ENCODE measurements around the gene EOMES.

The EOMES gene

DNA sequence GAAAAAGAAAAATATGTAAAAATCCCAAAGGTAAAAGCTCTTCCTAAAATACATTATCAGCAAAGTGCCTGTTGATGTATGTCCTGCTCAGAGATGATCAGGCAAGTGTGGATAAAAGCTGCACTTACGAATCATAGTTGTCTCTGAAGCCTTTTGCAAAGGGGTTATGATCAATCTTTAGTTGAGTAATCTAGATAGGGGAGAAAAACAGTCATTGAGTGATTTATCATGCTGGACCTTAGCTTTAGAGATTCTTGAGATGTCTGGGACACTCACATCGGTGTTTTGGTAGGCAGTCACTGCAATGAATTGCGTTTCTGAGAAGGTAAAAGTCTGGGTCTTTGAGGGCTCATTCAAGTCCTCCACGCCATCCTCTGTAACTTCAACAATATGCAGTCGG, 3.7 kb downstream of the EOMES start:
- H3K36me3 Mint-ChIP-seq (ENCODE audit: low read depth): no peaks in the 10 kb centered on the region
- peaks cover 100% of the 10 kb centered on the region for H3K27me3 Mint-ChIP-seq (ENCODE audit: low read depth)
- H3K4me1 Mint-ChIP-seq: peaks cover 29% of the 10 kb centered on the region
- TF ChIP-seq, protein P1, sequence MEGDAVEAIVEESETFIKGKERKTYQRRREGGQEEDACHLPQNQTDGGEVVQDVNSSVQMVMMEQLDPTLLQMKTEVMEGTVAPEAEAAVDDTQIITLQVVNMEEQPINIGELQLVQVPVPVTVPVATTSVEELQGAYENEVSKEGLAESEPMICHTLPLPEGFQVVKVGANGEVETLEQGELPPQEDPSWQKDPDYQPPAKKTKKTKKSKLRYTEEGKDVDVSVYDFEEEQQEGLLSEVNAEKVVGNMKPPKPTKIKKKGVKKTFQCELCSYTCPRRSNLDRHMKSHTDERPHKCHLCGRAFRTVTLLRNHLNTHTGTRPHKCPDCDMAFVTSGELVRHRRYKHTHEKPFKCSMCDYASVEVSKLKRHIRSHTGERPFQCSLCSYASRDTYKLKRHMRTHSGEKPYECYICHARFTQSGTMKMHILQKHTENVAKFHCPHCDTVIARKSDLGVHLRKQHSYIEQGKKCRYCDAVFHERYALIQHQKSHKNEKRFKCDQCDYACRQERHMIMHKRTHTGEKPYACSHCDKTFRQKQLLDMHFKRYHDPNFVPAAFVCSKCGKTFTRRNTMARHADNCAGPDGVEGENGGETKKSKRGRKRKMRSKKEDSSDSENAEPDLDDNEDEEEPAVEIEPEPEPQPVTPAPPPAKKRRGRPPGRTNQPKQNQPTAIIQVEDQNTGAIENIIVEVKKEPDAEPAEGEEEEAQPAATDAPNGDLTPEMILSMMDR (IDR thresholded peaks at IDR 0.05; ENCODE audit: unreplicated experiment in 3 of 3): no peak
- H3K27ac Mint-ChIP-seq: no peak overlapping the region
- H3K4me3 Mint-ChIP-seq: no peak overlapping the region
- H3K9me3 Mint-ChIP-seq: peaks cover 6% of the 10 kb centered on the region

DNA sequence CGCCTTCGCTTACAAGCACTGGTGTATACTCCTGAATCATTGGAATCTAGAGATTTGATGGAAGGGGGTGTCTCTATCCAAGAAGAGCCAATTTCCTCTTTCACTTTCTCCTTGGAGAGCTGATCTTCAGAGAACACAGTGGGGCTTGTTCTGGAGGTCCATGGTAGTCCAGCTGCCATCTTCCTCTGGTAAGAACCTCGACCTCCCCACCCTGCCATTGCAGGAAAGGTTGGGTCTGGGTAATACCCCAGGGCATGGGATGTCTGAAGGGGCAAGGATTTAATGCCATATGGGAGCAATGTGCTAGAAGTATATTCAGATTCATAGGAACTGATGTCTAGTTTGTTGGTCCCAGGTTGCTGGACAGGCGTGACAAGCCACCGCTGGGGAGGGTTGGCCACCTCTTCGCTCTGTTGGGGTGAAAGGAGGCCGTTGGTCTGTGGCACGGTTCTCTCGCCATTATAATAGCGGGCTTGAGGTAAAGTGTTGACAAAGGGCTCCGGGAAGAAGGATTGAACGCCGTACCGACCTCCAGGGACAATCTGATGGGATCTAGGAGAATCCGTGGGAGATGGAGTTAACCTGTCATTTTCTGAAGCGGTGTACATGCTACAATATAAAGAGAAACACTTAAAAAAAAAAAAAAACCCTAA, 4.8 kb downstream of the EOMES start:
- H3K27ac Mint-ChIP-seq: no peak overlapping the region
- H3K27me3 Mint-ChIP-seq (ENCODE audit: low read depth): peaks cover 100% of the 10 kb centered on the region
- TF ChIP-seq, protein P1 (IDR thresholded peaks at IDR 0.05; ENCODE audit: unreplicated experiment in 3 of 3): no peak
- peaks cover 6% of the 10 kb centered on the region for H3K9me3 Mint-ChIP-seq
- no peak overlapping the region for H3K4me3 Mint-ChIP-seq
- no peaks in the 10 kb centered on the region for H3K36me3 Mint-ChIP-seq (ENCODE audit: low read depth)
- H3K4me1 Mint-ChIP-seq: peaks cover 27% of the 10 kb centered on the region

DNA sequence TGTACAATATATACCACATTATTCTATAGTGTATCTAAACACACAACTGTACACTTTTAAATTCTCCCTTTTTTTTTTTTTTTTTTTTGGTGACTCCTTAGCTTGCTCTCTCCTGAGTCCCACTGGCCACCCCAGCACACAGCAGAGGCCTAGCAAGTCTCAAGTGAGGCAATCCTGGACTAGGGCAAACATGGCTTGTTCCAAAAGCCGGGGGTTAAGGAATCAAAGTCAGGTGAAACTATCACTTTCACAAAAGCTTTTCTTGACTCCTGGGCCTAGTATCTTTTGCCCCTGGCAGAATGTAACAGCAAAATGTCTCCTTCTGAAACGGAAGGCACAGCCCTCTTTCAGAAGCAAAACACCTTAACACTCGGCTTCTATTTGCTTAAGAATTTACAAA, 5.8 kb downstream of the EOMES start:
- TF ChIP-seq, protein P1 (IDR thresholded peaks at IDR 0.05; ENCODE audit: unreplicated experiment in 3 of 3): no peak
- Mint-ChIP-seq H3K27ac (no peak overlapping the region), H3K27me3 (ENCODE audit: low read depth) (peaks cover 99% of the 10 kb centered on the region), H3K36me3 (ENCODE audit: low read depth) (no peaks in the 10 kb centered on the region), H3K4me3 (peak overlapping the region in 1 of 3 experiments; percentile 14), H3K9me3 (peaks cover 6% of the 10 kb centered on the region), H3K4me1 (peaks cover 30% of the 10 kb centered on the region)

DNA sequence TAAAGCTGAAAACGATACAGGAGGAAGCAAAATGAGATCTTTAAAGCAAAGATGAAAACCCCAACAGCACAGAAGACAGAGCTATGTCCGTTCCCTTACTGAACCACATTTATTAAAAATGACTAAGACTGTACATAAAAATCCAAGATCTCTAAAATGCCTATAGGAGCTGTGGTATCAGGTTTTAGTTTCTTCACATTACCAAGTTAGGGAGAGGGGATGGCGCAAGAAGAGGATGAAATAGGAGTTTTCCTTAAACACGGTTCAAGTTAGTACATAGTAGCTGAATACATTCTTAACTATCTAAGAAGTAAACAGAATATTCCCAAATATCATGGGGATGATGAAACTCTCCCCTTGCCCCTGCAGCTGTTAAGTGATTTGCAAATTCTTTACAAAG, 6.3 kb downstream of the EOMES start:
- Mint-ChIP-seq H3K4me1 (peaks cover 30% of the 10 kb centered on the region), H3K27ac (no peak overlapping the region), H3K9me3 (peaks cover 6% of the 10 kb centered on the region), H3K27me3 (ENCODE audit: low read depth) (peaks cover 99% of the 10 kb centered on the region), H3K4me3 (peak overlapping the region in 2 of 3 experiments; percentile 14 to 32), H3K36me3 (ENCODE audit: low read depth) (no peaks in the 10 kb centered on the region)
- TF ChIP-seq, protein P1 (IDR thresholded peaks at IDR 0.05; ENCODE audit: unreplicated experiment in 3 of 3): no peak

DNA sequence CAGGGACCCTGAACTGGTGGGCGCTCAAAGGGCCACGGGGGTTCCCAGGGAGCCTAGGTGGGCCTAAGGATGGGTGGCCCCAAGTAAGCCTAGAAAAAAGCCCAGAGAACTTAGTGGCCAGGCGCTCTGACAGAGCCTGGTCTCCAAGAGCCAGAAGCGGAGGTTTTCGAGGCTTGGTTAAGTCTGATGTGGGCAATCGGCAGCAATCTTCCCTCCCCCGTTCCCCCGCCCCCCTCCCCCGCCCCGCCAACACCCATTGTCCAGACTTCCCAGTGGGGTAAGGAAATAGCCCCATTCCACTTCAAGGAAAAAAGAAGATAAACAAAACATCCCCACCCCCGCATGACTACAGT, 6.7 kb downstream of the EOMES start:
- TF ChIP-seq, protein P1 (IDR thresholded peaks at IDR 0.05; ENCODE audit: unreplicated experiment in 3 of 3): no peak
- H3K4me3 Mint-ChIP-seq: peak overlapping the region in 1 of 3 experiments; percentile 32
- H3K27ac Mint-ChIP-seq: no peak overlapping the region
- H3K27me3 Mint-ChIP-seq (ENCODE audit: low read depth): peaks cover 99% of the 10 kb centered on the region
- H3K9me3 Mint-ChIP-seq: peaks cover 6% of the 10 kb centered on the region
- peaks cover 30% of the 10 kb centered on the region for H3K4me1 Mint-ChIP-seq
- H3K36me3 Mint-ChIP-seq (ENCODE audit: low read depth): no peaks in the 10 kb centered on the region
